Thymus (tissue), 14 donors: ENCODE data around the gene LRRC23. TPM values are rescaled to one million over a fixed set of nuclear protein-coding genes. Genes with fewer than 3 reads are reported as not detected.

Experiments
- DNase-seq, 9 donors: peaks; one replicate each; pipeline ENCODE4 v3.0.0-alpha.2; 2013; ENCODE audit warnings: low spot score in 9 of 9, low read depth in 6 of 9, missing footprints in 1 of 9
- H3K27ac ChIP-seq, 2 donors: one replicate each; pipeline ENCODE4 v1.5.1; 2013; ENCODE audit warnings: control low read depth in 1 of 2, low read depth in 1 of 2, low read length in 1 of 2, mild to moderate bottlenecking in 1 of 2, moderate library complexity in 1 of 2
- H3K27me3 ChIP-seq, 2 donors: one replicate each; pipeline ENCODE4 v1.5.1; 2013; ENCODE audit warnings: low read length in 1 of 2; ENCODE audit not compliant: control insufficient read depth in 2 of 2, insufficient read depth in 1 of 2
- H3K36me3 ChIP-seq, 2 donors: one replicate each; pipeline ENCODE4 v1.5.1; 2013; ENCODE audit warnings: low read length in 1 of 2, mild to moderate bottlenecking in 1 of 2, moderate library complexity in 1 of 2; ENCODE audit not compliant: control insufficient read depth in 2 of 2, insufficient read depth in 2 of 2
- H3K4me1 ChIP-seq, 2 donors: one replicate each; pipeline ENCODE4 v1.5.1; 2013; ENCODE audit warnings: low read length in 2 of 2; ENCODE audit not compliant: control insufficient read depth in 2 of 2, insufficient read depth in 2 of 2
- H3K4me3 ChIP-seq, 2 donors: one replicate each; pipeline ENCODE4 v1.5.1; 2013; ENCODE audit warnings: low read length in 2 of 2, control low read depth in 1 of 2, mild to moderate bottlenecking in 1 of 2
- H3K9me3 ChIP-seq, 2 donors: one replicate each; pipeline ENCODE4 v1.5.1; 2013; ENCODE audit warnings: low read length in 1 of 2, mild to moderate bottlenecking in 1 of 2; ENCODE audit not compliant: control insufficient read depth in 2 of 2, insufficient read depth in 1 of 2
- WGBS: extraction: QIAGEN DNeasy Blood & Tissue Kit; methylation state at CpG from one replicate; pipeline ENCODE4 v1.1.7; 2013; 5-methylcytosine and 5-hydroxymethylcytosine counted together
- long read RNA-seq, 10 donors: transcript quantifications; one replicate each; lab custom pipeline, GENCODE V29; 2026
- polyA plus RNA-seq: library from polyadenylated mRNA; stranded (reverse); fragments of 200-250 nt; gene quantifications from one replicate; pipeline ENCODE4 v1.2.3, GENCODE V29; 2013
- total RNA-seq: library from RNA; stranded (reverse); fragments of 120-200 nt; gene quantifications from one replicate; pipeline ENCODE4 v1.2.4, GENCODE V29; 2013
- donor health status: healthy.

Gene LRRC23, protein sequence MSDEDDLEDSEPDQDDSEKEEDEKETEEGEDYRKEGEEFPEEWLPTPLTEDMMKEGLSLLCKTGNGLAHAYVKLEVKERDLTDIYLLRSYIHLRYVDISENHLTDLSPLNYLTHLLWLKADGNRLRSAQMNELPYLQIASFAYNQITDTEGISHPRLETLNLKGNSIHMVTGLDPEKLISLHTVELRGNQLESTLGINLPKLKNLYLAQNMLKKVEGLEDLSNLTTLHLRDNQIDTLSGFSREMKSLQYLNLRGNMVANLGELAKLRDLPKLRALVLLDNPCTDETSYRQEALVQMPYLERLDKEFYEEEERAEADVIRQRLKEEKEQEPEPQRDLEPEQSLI
- total RNA-seq (6.2 TPM), polyA plus RNA-seq (11.5 TPM)
- long read RNA-seq, donor 1 = 0 reads
- long read RNA-seq, donor 2 = 0 reads
- long read RNA-seq, donor 3, partial matches to known transcripts = 0 of 5 reads
- long read RNA-seq, donor 3, other reads (novel, unspliced or antisense) = 0 of 5 reads
- long read RNA-seq, donor 4 = 0 reads
- long read RNA-seq, donor 5, partial matches to known transcripts = 0 of 2 reads
- long read RNA-seq, donor 5, other reads (novel, unspliced or antisense) = 0 of 2 reads
- long read RNA-seq, donor 6 = 0 reads
- long read RNA-seq, donor 7, partial matches to known transcripts = 0 of 2 reads
- long read RNA-seq, donor 7, other reads (novel, unspliced or antisense) = 0 of 2 reads
- long read RNA-seq, donor 8 = 0 reads
- long read RNA-seq, donor 9, partial matches to known transcripts = 0 of 2 reads
- long read RNA-seq, donor 9, other reads (novel, unspliced or antisense) = 0 of 2 reads
- long read RNA-seq, donor 10 = 0 reads

DNA sequence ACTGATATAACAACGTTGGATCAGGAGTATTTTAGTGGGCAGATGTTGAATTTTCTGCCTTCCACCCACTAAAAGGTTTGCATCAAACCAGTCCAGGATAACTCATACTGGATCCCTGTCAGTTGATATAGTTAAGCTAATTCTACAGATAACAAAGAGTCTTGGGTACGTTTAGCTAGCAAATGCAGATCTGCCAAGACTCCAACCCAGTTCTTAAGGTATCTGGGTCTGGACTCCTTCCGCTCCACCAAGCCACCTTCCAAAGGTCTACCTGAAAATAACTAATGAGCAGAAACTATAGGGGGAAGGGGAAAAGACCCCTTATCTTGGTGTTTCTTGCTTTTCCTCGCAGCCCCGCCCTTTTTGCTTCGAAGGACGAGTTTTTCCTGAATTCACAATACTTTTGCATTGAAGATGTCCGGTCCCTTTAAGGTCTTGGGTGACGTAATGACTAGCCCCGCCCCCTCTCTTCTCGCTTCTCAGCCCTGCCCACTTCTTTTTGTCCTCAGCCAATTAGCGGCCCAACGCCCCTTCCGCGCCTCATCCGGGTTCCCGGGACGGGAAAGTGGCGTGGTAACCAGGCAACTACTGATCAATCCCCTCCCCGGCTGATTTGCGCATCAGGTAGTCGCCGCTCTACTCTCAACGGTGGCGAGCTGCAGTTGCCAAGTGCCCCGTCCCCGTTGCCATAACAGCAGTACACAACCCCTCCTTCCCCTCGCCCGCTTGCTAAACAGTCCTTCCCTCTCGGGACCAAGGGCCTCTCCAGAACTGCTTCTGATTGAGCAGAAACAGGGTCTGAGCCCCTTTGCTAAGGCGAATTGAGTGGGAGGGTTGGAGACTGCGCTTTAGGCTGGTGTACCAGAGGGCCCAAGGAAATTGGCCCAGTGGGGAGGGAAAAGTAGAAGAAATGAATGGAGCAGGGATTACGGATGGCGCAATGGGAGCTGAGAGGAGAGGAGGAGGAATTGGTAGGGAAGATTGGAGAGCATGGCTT, at the start of gene LRRC23:
LRRC23 (plus strand) TSS at position 543 of the 997 bp plus-strand sequence. CDS start 812 bp downstream, outside the sequence.
- WGBS = 9% methylated on average over 34 of the region's 34 CpGs
- DNase-seq = peak; percentile 83 to 97 (median 92)
- Histone ChIP-seq H3K4me1 (peaks cover 10 to 16% of the 10 kb centered on the region in 2 donors), H3K36me3 (no peaks in the 10 kb centered on the region), H3K27ac (peak within 1 kb of the TSS; percentile 70 to 78), H3K4me3 (peak within 1 kb of the TSS; percentile 73 to 77), H3K9me3 (no peaks in the 10 kb centered on the region), H3K27me3 (no peaks in the 10 kb centered on the region)

GRCh38 chr12:6855322-6855721, 49.3 kb upstream of the LRRC23 start:
- Histone ChIP-seq H3K36me3 (peaks cover 53 to 62% of the 10 kb centered on the region in 2 donors), H3K4me1 (peaks cover 15 to 23% of the 10 kb centered on the region in 2 donors), H3K27me3 (no peaks in the 10 kb centered on the region), H3K9me3 (peaks cover 0 to 1% of the 10 kb centered on the region in 2 donors), H3K4me3 (no peak overlapping the region), H3K27ac (no peak overlapping the region)
- WGBS = 95% methylated on average over 14 of the region's 14 CpGs
- DNase-seq = no peak

DNA sequence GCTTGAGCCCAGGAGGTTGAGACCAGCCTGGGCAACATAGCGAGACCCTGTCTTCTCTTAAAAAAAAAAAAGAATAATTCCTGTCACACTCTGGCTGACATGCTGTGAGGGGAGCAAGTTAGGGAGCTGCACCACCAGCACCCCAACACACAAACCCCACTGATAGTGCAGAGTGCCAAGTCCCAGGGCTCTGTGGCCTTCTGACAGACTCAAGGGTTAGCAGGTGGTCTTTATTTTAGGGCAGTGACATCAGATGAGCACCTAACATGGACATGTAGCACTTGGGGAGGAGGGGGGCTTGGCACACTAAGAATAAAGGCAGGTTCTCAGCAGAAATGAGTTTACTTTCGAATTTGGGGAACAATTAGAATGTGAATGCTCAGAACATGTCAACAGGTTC, 45.8 kb upstream of the LRRC23 start:
- H3K4me3 ChIP-seq = no peak overlapping the region
- H3K9me3 ChIP-seq = no peaks in the 10 kb centered on the region
- H3K27ac ChIP-seq = no peak overlapping the region
- DNase-seq = no peak
- no peaks in the 10 kb centered on the region for H3K27me3 ChIP-seq
- peaks cover 0 to 3% of the 10 kb centered on the region in 2 donors for H3K4me1 ChIP-seq
- peaks cover 83 to 95% of the 10 kb centered on the region in 2 donors for H3K36me3 ChIP-seq
- 98% methylated on average over 2 of the region's 2 CpGs for WGBS

- Histone ChIP-seq H3K4me3 (no peak overlapping the region), H3K9me3 (no peaks in the 10 kb centered on the region), H3K27me3 (no peaks in the 10 kb centered on the region), H3K4me1 (no peaks in the 10 kb centered on the region), H3K27ac (no peak overlapping the region), H3K36me3 (peaks cover 86 to 96% of the 10 kb centered on the region in 2 donors)
- no peak for DNase-seq
- 98% methylated on average over 9 of the region's 9 CpGs for WGBS
Observed at GRCh38 chr12:6860116-6860515, 44.5 kb upstream of the LRRC23 start.

GRCh38 chr12:6860942-6861341, 43.7 kb upstream of the LRRC23 start:
- H3K36me3 ChIP-seq = peaks cover 85 to 96% of the 10 kb centered on the region in 2 donors
- WGBS = 99% methylated on average over 7 of the region's 7 CpGs
- no peak overlapping the region for H3K27ac ChIP-seq
- no peak for DNase-seq
- no peaks in the 10 kb centered on the region for H3K9me3 ChIP-seq
- no peak overlapping the region for H3K4me3 ChIP-seq
- no peaks in the 10 kb centered on the region for H3K4me1 ChIP-seq
- H3K27me3 ChIP-seq = no peaks in the 10 kb centered on the region

GRCh38 chr12:6861391-6861790, 43.2 kb upstream of the LRRC23 start:
- no peak for DNase-seq
- Histone ChIP-seq H3K36me3 (peaks cover 82 to 95% of the 10 kb centered on the region in 2 donors), H3K4me1 (peaks cover 0 to under 1% of the 10 kb centered on the region in 2 donors), H3K27me3 (no peaks in the 10 kb centered on the region), H3K9me3 (no peaks in the 10 kb centered on the region), H3K4me3 (no peak overlapping the region), H3K27ac (no peak overlapping the region)
- WGBS = 98% methylated on average over 9 of the region's 9 CpGs

- Histone ChIP-seq H3K4me1 (peaks cover 3 to 9% of the 10 kb centered on the region in 2 donors), H3K27me3 (no peaks in the 10 kb centered on the region), H3K36me3 (peaks cover 66 to 80% of the 10 kb centered on the region in 2 donors), H3K4me3 (no peak overlapping the region), H3K27ac (no peak overlapping the region), H3K9me3 (no peaks in the 10 kb centered on the region)
- 97% methylated on average over 11 of the region's 11 CpGs for WGBS
- DNase-seq = no peak
Observed at GRCh38 chr12:6863033-6863432, 41.6 kb upstream of the LRRC23 start.

- H3K27ac ChIP-seq = no peak overlapping the region
- DNase-seq = no peak
- H3K4me3 ChIP-seq = no peak overlapping the region
- no peaks in the 10 kb centered on the region for H3K27me3 ChIP-seq
- no peaks in the 10 kb centered on the region for H3K9me3 ChIP-seq
- WGBS = 99% methylated on average over 16 of the region's 16 CpGs
- peaks cover 59 to 73% of the 10 kb centered on the region in 2 donors for H3K36me3 ChIP-seq
- peaks cover 6 to 16% of the 10 kb centered on the region in 2 donors for H3K4me1 ChIP-seq
Observed at GRCh38 chr12:6863586-6864321, 40.9 kb upstream of the LRRC23 start.
